GM08714 (cell line): ENCODE results near the gene PNKD.

Experiments
- H3K4me3 ChIP-seq: fragments of 200-500 bp; sonication (Bioruptor generic); 2 replicates; pipeline ENCODE4 v1.5.1; 2014; ENCODE audit warnings: mild to moderate bottlenecking, low read length, inconsistent platforms
- ZNF274 ChIP-seq: IDR thresholded peaks from 2 replicates; pipeline ENCODE4 v1.6.1; 2012; ENCODE audit warnings: mild to moderate bottlenecking, low read depth, low read length

The PNKD gene

DNA sequence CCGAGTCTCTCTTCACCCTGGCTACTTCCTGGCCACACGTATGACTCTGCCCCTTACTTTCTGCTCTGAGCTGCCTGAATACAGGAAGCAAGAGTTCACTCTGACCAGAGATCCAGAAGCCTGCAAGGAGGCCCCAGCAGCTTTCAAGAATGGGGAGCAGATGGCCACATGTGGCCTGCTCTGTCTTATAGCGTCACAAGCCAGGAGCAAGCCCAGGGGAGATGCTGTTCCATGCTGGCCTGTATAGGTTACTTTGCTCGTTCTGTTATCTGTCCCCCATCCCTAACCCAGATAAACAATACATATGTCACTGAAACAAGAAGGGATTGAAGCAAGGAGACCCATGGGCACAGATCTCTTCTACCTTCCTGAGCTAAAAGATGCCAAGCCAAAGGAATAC lies 4.3 kb downstream of the PNKD start:
- TF ChIP-seq ZNF274: no peak
- no peak overlapping the region for H3K4me3 ChIP-seq

DNA sequence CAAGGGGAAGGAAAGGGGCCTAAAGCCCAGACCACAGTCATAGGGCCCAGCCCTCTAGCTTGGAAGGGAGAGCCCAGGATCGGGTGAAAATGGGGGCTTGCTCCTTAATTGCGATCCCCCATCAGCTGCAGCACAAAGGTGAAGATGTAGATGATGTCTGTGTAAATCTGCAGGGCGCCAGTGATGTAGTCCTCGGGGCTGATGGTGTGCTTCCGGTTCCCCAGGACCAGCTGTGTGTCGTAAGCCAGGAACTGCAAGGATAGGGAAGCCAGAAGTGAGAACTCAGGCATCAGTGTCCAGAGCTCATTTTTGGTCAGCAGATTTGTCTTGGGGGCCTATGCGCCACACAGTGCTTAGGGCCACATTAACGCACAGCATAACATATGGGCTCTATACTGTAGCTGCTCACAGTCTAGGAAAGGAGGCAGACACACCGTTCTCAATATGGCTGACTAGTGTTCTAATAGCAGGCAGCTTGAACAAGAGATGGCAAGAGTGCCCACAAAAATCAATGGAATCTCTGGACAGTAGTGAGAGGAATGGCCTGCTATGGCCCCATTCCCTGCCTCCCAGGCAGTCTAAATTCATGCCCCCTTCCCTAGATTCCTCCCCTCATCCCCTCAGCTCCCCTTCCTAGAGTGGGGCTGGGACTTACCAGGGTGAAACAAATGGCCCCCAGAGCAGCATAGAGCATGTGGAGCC lies 5.2 kb downstream of the PNKD start:
- TF ChIP-seq ZNF274: no peak
- no peak overlapping the region for H3K4me3 ChIP-seq

DNA sequence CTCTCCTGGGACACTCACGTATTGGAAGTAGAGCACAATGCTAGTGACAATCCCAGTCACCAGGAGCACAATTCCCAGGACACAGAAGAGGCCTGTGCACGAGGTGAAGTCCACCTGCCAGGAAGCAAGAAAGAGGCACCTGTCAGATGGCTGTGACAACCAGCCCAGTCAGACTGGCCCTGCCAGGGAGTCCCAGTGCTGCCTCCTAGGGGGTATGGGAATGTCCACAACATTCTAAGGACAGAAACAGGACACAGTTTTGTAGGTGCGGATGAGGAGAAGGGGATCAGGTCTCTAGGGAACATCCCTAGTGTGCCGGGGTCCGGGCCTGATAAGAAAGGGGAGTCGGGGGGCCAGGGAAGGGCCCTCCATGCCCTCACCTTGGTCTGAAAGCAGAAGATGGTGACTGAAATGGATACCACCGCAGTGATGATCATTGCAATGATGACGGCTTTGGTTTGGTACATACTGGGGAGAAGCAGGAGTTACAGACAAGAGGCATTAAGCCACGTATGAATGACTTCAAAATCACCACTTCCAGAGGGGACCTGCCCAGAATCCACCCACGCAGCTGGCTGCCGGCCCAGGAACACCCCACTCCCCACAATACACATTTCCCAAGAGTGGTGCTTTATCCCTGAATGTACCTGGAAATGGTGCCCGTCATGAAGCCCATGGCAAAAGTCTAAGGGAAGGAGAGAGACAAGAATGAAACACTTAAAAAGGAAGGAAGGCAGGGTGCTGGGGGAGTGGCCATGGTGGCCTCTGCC lies 6.9 kb downstream of the PNKD start:
- no peak overlapping the region for H3K4me3 ChIP-seq
- TF ChIP-seq ZNF274: no peak

DNA sequence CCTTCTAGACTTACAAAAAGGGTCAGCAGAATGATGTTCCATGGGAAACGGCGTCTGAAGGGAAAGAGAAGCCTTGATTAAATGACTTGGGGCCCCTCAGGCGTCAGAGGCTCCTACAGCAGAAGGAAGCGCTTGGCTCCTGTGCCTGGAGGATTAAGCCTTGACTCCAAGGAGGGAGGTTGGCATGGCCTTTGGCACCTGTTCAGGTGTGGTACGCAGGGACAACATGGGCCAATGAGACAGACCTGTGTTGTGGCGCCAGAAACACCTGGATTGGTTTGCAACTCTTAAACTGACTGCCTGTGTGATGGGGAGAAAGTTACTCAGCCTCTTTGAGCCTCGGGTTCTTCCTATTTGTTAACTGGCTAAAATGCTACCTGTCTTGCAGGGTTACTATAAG lies 7.6 kb downstream of the PNKD start:
- no peak for TF ChIP-seq ZNF274
- H3K4me3 ChIP-seq: no peak overlapping the region

DNA sequence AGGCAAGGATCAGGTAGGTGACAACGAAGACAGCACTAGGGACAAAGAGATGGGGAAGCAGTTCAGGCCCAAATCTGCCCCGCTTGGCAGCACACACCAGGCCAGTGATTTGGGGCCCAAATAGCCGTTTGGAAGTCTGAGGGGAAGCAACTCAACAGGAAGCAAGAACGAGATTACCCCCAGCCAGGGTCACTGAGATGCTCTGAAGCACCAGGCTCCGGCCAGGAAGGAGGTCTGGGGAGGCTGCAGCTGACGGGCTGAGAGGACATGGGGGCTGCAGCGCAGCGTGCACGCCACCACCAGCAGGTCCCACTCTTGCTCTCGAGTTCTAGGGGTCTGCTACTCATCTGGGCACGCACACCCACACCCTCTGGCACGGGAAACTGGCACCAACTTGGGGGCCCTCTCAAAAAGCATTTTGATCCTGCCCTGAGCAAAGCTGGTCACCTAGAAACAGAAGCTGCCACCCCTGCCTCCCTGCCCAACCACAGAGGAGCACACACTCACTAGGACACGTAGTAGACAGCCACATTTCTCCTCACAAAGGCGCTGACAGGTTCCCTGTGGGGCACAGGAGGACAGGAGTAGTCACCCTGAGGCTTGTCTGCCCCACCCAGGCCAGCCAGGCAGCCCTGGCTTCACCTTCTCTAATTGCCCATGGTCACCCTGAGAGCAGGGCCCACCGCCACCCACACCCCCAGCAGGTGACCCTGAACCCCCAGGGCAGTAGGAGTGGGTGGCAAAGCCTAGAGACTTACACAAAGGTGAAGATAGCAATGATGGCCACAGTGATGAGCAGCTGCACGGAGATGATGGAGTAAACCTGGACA lies 8.4 kb downstream of the PNKD start:
- TF ChIP-seq ZNF274: no peak
- H3K4me3 ChIP-seq: no peak overlapping the region

DNA sequence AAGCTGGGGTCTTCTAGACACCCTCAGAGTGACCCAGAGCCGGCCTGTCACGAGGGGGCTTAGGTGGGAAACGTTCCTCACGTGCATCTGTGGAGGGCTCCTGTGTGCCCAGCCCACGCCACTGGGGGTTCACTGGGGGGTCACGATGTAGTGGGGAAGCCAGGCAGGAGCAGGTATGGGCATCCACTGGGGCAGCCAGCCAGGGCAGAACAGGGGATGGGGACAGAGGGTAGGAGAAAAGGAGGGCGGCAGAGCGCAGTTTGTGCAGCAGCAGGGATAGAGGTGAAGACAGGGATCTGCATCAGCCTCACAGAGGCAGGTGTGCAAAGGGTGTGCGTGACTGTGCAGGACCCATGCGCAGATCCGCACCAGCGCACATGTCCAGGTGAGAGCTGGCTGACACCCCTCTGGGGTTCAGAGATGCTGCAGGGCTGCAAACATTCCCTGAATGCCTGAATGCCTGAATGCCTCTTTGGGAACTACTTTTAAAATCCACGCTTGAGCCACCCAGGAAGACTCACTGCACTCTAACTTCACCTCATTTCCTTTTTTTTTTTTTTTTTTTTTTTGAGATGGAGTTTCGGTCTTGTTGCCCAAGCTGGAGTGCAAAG lies 10.0 kb downstream of the PNKD start:
- no peak for TF ChIP-seq ZNF274
- H3K4me3 ChIP-seq: no peak overlapping the region

DNA sequence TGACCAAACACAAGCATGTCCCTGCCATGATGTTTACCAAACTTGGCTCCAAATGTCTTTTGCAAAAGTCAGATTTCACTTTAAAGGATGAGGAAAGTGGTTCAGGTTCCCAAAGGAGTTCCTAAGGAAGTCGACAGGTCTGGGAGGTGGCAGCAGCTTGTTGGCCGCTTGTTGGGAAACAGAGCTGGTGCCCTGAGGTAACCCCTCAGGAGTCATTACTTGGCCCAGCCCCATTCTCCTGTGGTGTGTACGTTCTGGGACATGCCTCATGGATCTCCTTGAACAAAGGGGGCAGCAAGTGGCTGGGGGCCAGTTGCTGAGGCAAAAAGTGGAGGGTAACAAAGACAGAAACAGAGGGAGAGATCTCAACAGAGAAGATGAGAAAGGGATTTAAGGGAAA lies 11.1 kb downstream of the PNKD start:
- no peak overlapping the region for H3K4me3 ChIP-seq
- TF ChIP-seq ZNF274: no peak

DNA sequence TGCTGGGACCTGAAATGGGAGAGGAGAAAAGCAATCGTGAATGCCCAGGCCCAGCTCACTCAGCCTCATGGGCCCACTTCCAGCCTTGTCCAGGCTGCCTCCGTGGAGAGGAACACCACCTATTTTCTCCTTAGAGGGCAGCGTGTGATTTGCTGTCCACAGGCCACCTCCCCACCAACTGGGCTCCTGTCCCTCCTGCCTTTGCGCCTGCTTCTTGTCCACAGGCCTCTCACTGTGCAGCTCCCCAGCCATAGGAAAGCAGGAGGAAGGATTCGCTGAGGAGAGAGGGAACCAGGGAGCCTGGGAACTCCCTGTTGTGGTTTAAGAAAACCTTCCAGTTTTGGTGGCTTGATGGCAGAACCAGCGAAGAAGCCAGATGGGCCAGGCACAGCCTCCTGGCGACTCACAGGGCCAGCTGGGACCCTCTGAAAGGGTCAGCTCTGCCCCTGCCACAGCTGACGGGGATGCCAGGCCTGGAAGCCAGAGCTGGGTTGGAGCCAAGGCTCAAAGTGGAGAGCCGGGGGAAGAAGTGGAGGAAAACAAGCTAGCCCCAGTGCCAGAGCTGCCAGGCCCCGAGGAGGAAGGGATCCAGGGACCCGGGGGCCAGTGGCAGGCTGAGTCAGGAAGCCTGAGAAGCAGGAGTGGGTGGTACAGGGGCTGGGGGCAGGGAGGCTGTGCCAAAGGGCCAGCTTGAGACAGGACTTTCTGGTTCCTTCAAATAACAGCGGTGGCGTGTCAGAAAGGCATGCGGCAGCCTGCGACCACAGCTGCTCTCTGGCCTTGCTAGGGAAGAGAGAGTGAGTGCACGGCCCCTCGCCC lies 12.1 kb downstream of the PNKD start:
- no peak for TF ChIP-seq ZNF274
- H3K4me3 ChIP-seq: no peak overlapping the region

DNA sequence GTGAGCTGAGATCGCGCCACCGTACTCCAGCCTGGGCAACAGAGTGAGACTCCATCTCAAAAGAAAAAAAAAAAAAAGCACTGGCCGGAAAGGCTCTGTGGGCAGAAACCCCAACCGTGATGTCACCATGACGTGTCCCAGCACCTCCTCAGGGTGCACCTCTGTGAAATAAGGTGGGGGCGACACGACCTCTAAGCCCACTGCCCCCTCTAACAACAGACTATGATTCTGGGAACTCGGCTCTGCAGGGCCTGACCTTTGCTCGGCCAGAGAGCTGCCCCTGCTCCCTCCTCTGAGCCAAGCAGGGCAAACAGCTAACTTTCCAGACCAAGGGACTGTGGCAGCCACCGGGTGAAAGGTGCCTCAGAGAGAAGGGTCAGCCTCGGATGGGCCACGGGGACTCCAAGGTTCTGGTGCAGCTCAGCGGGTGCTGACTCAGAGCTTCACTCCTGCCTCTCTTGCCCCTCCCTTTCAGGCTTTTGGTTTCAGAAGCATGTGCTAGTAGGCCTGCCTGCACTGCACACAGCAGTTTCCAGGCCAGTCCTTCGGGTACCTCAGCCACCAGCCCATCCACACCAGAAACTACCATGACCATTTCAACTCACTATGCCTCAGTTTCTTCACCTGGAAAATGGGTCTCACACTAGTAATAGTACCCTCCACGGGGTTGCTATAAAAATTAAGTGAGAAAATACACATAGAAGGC lies 13.9 kb downstream of the PNKD start:
- TF ChIP-seq ZNF274: no peak
- no peak overlapping the region for H3K4me3 ChIP-seq

DNA sequence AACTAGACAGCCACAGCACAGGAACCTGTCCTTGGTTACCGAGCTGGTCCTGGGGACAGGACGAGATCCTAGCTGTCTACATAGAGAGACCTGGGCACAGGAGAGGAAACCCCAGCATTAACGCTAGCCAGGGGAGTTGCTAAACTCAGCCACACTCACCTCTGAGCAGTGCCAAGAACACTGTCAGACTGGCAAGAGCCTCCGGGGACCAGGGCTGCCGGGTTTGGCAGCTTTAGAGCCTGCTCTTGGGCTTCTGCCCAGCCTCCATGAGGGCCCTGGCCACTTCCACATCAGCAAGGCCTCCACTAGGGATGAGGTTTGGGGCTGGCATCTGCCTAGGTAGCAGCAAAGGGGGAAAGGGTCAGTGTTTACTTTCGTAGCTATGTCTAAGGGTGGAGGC lies 15.3 kb downstream of the PNKD start:
- no peak overlapping the region; the same call in 1 of the 2 replicates for H3K4me3 ChIP-seq
- TF ChIP-seq ZNF274: no peak

DNA sequence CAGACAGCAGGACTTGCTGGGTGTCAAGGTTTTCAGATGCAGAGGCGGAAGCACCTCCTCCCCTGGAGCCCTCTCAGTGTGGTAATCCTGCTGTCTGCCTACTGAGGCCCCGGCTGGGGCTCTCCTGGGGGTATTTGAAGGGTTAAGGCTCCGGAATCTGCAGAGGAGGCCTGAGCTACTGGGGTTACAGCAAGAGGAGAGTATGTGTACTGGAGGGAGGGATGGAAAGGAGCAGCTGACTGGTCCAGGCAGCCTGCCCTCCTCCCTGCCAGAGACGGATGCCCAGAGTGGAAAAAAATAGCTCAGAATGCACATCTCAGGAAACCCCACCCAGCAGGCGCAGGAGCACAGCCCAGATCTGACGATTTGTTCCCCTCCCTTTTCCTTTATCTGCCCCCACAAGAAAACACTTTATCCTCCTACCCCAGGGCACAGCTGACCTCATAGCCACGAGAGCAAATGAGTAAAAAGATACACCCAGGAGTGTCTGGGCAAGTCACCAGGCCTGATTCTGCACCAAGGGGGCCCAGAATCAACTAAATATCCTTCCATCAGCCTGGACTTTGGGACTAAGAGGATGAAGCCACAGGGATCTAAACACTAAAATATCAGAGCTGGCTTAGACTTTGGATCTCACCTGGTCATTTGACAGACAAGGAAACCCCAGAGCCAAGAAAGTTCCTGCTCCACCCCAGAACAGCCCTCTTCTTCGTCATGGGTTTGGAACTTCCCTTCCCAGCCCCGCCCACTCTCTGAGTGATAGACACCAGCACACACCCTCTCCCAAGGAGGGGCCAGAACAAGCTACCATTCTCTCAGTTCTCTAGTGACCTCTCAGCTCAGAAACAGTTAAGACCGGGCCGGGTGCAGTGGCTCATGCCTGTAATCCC lies 16.5 kb downstream of the PNKD start:
- peak overlapping the region; percentile 43; the same call in 1 of the 2 replicates for H3K4me3 ChIP-seq
- TF ChIP-seq ZNF274: no peak

DNA sequence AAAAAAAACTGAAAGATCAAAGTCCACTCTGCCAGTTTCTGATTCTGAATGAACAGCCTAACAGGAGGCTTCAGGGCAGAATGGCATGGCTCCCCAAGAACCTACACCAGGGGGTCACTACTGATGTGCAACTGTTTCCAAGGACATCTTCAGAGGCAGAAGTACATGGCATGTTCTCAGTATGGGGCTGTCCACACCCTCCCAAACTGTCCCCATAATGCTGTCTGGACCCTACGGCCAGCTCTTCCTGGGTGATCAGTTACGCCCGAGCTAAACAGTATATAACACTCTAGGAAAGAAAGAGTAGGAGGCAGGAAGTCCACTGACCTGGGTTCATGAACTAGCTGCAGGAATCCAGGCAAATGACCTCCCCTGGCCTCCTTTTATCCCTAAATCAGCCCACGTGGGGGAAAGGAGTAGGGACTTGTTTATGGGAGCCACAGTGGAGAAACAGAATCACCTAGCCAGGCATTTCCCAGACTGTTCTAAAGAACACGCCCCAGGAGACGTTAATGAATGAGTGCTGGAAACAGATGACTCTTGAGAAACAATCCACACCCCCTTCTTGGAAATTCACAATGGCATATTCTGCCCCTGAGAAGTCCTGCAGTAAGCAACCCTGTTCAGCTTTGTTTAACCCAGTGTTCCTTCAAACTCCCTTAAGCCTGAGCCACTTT lies 19.5 kb downstream of the PNKD start:
- TF ChIP-seq ZNF274: no peak
- H3K4me3 ChIP-seq: no peak overlapping the region
